CD4-positive, CD25-positive, alpha-beta regulatory T cell (primary cell): ENCODE results near the gene CLEC4E. TPM values are rescaled to one million over a fixed set of nuclear protein-coding genes. Genes with fewer than 3 reads are reported as not detected.
"Not testable (repeated sequence)": the region's sequence is repeated elsewhere in the genome, so short reads cannot be mapped to it uniquely, and the experiment has no call there.

Source experiments
- ATAC-seq, 2 donors: fragments of 150-1000 bp; cut with Tn5 transposase; one replicate each; pipeline ENCODE4 v1.10.0; 2021; ENCODE audit warnings: low read depth in 2 of 2, moderate number of reproducible peaks in 2 of 2, moderate library complexity in 1 of 2
- DNase-seq, 3 donors: peaks; one replicate each; pipeline versions ENCODE4 v3.0.0 to v3.0.0-alpha.2; 2012 to 2022; ENCODE audit warnings: mixed read lengths in 1 of 3
- H3K27ac ChIP-seq: one replicate; pipeline ENCODE4 v1.7.0; 2013; ENCODE audit warnings: mild to moderate bottlenecking, low read length; ENCODE audit not compliant: insufficient read depth, poor library complexity, severe bottlenecking
- H3K27me3 ChIP-seq: one replicate; pipeline ENCODE4 v1.7.0; 2013; ENCODE audit warnings: low read length; ENCODE audit not compliant: control insufficient read depth, insufficient read depth
- H3K36me3 ChIP-seq: one replicate; pipeline ENCODE4 v1.7.0; 2013; ENCODE audit warnings: mild to moderate bottlenecking, low read length, moderate library complexity; ENCODE audit not compliant: control insufficient read depth, insufficient read depth
- H3K4me1 ChIP-seq: 2 replicates; pipeline ENCODE4 v1.7.0; 2013; ENCODE audit warnings: mild to moderate bottlenecking, low read length; ENCODE audit not compliant: insufficient read depth, control insufficient read depth, poor library complexity, severe bottlenecking
- H3K4me3 ChIP-seq: one replicate; pipeline ENCODE4 v1.7.0; 2013; ENCODE audit warnings: low read depth, mild to moderate bottlenecking, low read length, moderate library complexity
- H3K9me3 ChIP-seq, 2 experiments: 1 replicate in 1 of 2; 2 replicates in 1 of 2; pipeline ENCODE4 v1.7.0; 2013; ENCODE audit warnings: low read length in 2 of 2, mild to moderate bottlenecking in 1 of 2, moderate library complexity in 1 of 2; ENCODE audit not compliant: control insufficient read depth in 2 of 2
- H3K27ac Mint-ChIP-seq, 3 donors: one replicate each; pipeline ENCODE4 v1.8.0; 2020 to 2022; ENCODE audit warnings: mild to moderate bottlenecking in 3 of 3, mixed read lengths in 3 of 3, moderate library complexity in 2 of 3
- H3K27me3 Mint-ChIP-seq: one replicate; pipeline ENCODE4 v1.8.0; 2022; ENCODE audit warnings: mild to moderate bottlenecking, mixed read lengths
- H3K36me3 Mint-ChIP-seq: one replicate; pipeline ENCODE4 v1.8.0; 2020; ENCODE audit warnings: mixed read lengths
- H3K4me1 Mint-ChIP-seq, 4 donors: one replicate each; pipeline ENCODE4 v1.8.0; 2020 to 2022; ENCODE audit warnings: mixed read lengths in 4 of 4, mild to moderate bottlenecking in 1 of 4
- H3K4me3 Mint-ChIP-seq, 4 donors: one replicate each; pipeline ENCODE4 v1.8.0; 2020 to 2022; ENCODE audit warnings: mild to moderate bottlenecking in 4 of 4, mixed read lengths in 4 of 4, moderate library complexity in 3 of 4
- H3K9me3 Mint-ChIP-seq, 7 donors: one replicate each; pipeline ENCODE4 v1.8.0; 2020 to 2022; ENCODE audit warnings: mixed read lengths in 7 of 7, mild to moderate bottlenecking in 3 of 7, moderate library complexity in 2 of 7
- polyA plus RNA-seq, 4 donors: library from polyadenylated mRNA; unstranded; fragments of 300-500 nt; fragmentation: Illumina TruSeq; gene quantifications; one replicate each; pipeline ENCODE4 v1.2.3, GENCODE V29; 2021
- total RNA-seq: library from RNA; stranded (reverse); gene quantifications from one replicate; pipeline ENCODE4 v1.2.3, GENCODE V29; 2022

The CLEC4E gene, protein sequence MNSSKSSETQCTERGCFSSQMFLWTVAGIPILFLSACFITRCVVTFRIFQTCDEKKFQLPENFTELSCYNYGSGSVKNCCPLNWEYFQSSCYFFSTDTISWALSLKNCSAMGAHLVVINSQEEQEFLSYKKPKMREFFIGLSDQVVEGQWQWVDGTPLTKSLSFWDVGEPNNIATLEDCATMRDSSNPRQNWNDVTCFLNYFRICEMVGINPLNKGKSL
- not detected for total RNA-seq
- under 1 TPM in 1 of 4 donors, not detected in 3; 0.36 TPM for polyA plus RNA-seq

DNA sequence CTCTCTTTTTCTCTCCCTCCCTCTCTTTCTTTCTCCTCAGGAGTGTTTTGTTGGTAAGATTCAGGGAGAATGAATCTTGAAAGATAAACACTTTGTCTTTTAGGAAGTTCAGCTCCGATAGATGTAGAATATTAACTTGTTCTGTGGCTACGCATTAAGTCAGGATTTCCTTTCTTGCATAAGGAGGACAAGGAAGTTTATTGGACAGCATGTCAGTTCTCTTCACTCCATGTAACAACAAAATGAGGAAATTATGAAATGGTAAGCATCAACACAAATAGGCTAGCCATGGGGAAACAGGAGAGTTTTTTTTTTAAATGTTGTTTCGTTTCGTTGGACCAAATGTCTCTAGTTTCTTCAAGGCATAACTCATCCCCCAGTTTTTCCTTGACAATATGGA, at the start of gene CLEC4E:
TSS of gene CLEC4E (minus strand) at position 75 of the 400 bp plus-strand sequence. CDS start 108 bp downstream, outside the sequence.
- not testable (repeated sequence) for H3K27me3 ChIP-seq, H3K36me3 Mint-ChIP-seq, H3K4me3 Mint-ChIP-seq, H3K4me3 ChIP-seq, H3K27ac ChIP-seq, H3K36me3 ChIP-seq, ATAC-seq, H3K9me3 Mint-ChIP-seq, H3K4me1 Mint-ChIP-seq, DNase-seq, H3K9me3 ChIP-seq, H3K4me1 ChIP-seq
- Mint-ChIP-seq H3K27me3 (peaks cover 16% of the 10 kb centered on the region), H3K27ac (peak within 1 kb of the TSS in 1 of 3 donors; percentile 45)

DNA sequence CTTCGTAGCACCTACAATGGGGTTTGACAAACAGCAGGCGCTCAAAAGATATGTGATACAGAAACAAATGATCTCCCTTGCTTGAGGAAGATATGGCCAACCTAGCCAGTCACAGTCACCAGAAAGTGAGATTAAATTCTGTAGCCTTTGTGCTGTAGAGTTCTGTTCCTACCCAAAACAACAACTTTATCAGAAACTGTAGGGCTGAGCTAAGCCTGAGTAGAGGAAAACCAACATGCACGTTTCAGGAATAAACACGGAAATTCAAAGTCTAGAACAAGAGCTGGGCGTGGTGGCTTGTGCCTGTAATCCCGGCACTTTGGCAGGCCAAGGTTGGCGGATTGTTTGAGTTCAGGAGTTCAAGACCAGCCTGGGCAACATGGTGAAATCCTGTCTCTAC, 49.0 kb upstream of the CLEC4E start:
- H3K27me3 ChIP-seq, result no peaks in the 10 kb centered on the region
- Mint-ChIP-seq H3K4me1 (peaks cover 0 to 12% (median 2%) of the 10 kb centered on the region in 4 donors), H3K9me3 (peaks cover 0 to 1% (median 0%) of the 10 kb centered on the region in 7 donors), H3K36me3 (no peaks in the 10 kb centered on the region), H3K4me3 (peak overlapping the region in 1 of 4 donors; percentile 22), H3K27me3 (peaks cover 11% of the 10 kb centered on the region), H3K27ac (no peak overlapping the region)
- no peaks in the 10 kb centered on the region for H3K9me3 ChIP-seq
- no peak overlapping the region for H3K27ac ChIP-seq
- no peak overlapping the region for H3K4me3 ChIP-seq
- ATAC-seq, result no peak
- no peaks in the 10 kb centered on the region for H3K36me3 ChIP-seq
- DNase-seq, result no peak
- no peaks in the 10 kb centered on the region for H3K4me1 ChIP-seq

GRCh38 chr12:8584478-8584877, 43.8 kb upstream of the CLEC4E start:
- not testable (repeated sequence) for H3K4me1 ChIP-seq, H3K4me1 Mint-ChIP-seq, H3K4me3 Mint-ChIP-seq, H3K36me3 Mint-ChIP-seq, ATAC-seq, H3K9me3 ChIP-seq, H3K4me3 ChIP-seq, H3K27me3 ChIP-seq, DNase-seq, H3K27ac Mint-ChIP-seq, H3K9me3 Mint-ChIP-seq, H3K36me3 ChIP-seq, H3K27ac ChIP-seq, H3K27me3 Mint-ChIP-seq

GRCh38 chr12:8584004-8584403, 43.3 kb upstream of the CLEC4E start:
- no peak overlapping the region for H3K27ac ChIP-seq

GRCh38 chr12:8581098-8581784, 40.5 kb upstream of the CLEC4E start:
- Histone ChIP-seq H3K36me3 (no peaks in the 10 kb centered on the region), H3K27me3 (no peaks in the 10 kb centered on the region), H3K27ac (no peak overlapping the region), H3K4me1 (no peaks in the 10 kb centered on the region), H3K9me3 (no peaks in the 10 kb centered on the region), H3K4me3 (no peak overlapping the region)
- Mint-ChIP-seq H3K4me1 (no peaks in the 10 kb centered on the region), H3K36me3 (no peaks in the 10 kb centered on the region), H3K27me3 (peaks cover 6% of the 10 kb centered on the region), H3K4me3 (no peak overlapping the region), H3K27ac (no peak overlapping the region), H3K9me3 (no peaks in the 10 kb centered on the region)
- DNase-seq (no peak), ATAC-seq (no peak)

More at GRCh38 chr12:8584004-8584403, 43.3 kb upstream of the CLEC4E start:
- no peaks in the 10 kb centered on the region for H3K36me3 Mint-ChIP-seq
- no peak overlapping the region for H3K4me3 Mint-ChIP-seq
- Histone ChIP-seq H3K4me3 (no peak overlapping the region), H3K4me1 (no peaks in the 10 kb centered on the region), H3K9me3 (no peaks in the 10 kb centered on the region), H3K36me3 (no peaks in the 10 kb centered on the region), H3K27me3 (no peaks in the 10 kb centered on the region)
- no peak overlapping the region for H3K27ac Mint-ChIP-seq
- peaks cover 6% of the 10 kb centered on the region for H3K27me3 Mint-ChIP-seq
- no peaks in the 10 kb centered on the region for H3K9me3 Mint-ChIP-seq
- ATAC-seq (no peak), DNase-seq (no peak)
- peaks cover 0 to 4% (median 0%) of the 10 kb centered on the region in 4 donors for H3K4me1 Mint-ChIP-seq

DNA sequence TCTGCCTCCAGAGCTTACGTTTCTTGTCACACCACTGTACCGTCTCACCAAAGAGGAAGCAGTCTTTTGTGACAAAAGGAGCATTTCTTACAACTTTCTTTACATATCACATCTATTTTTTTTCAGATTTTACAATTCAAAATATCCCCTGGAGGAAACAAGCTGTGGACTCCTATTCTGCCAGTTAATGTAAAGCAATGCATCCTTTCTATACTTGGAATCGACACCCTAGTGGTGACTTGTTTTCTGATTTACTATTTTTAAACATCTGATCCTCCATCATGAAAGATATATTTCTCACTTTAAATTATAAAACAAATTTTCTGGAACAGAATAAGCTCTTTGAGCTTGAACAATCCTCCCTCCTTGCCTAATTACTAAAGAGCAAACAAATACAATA, 37.2 kb upstream of the CLEC4E start:
- Histone ChIP-seq H3K4me3 (no peak overlapping the region), H3K36me3 (no peaks in the 10 kb centered on the region), H3K27ac (no peak overlapping the region), H3K4me1 (no peaks in the 10 kb centered on the region), H3K27me3 (no peaks in the 10 kb centered on the region), H3K9me3 (no peaks in the 10 kb centered on the region)
- Mint-ChIP-seq H3K4me1 (peaks cover 0 to under 1% (median under 1%) of the 10 kb centered on the region in 4 donors), H3K4me3 (no peak overlapping the region), H3K27me3 (peaks cover 14% of the 10 kb centered on the region), H3K27ac (no peak overlapping the region), H3K9me3 (no peaks in the 10 kb centered on the region), H3K36me3 (no peaks in the 10 kb centered on the region)
- ATAC-seq, result no peak
- no peak for DNase-seq

- ATAC-seq, result no peak
Measured at GRCh38 chr12:8572507-8572906, 31.8 kb upstream of the CLEC4E start.

More at GRCh38 chr12:8572507-8572906, 31.8 kb upstream of the CLEC4E start:
- DNase-seq, result peak in 1 of 3 donors; percentile 2
- Mint-ChIP-seq H3K27ac (peak overlapping the region in 1 of 3 donors; percentile 85), H3K27me3 (peaks cover 13% of the 10 kb centered on the region), H3K4me3 (no peak overlapping the region), H3K36me3 (no peaks in the 10 kb centered on the region), H3K4me1 (peaks cover 6 to 10% (median 10%) of the 10 kb centered on the region in 4 donors), H3K9me3 (peaks cover 0 to 4% (median 0%) of the 10 kb centered on the region in 7 donors)
- no peaks in the 10 kb centered on the region for H3K27me3 ChIP-seq
- H3K9me3 ChIP-seq, result no peaks in the 10 kb centered on the region
- H3K4me3 ChIP-seq, result no peak overlapping the region
- no peak overlapping the region for H3K27ac ChIP-seq
- H3K36me3 ChIP-seq, result no peaks in the 10 kb centered on the region
- H3K4me1 ChIP-seq, result no peaks in the 10 kb centered on the region
